ENCODE measurements around the gene OR52H1. TPM values are rescaled to one million over a fixed set of nuclear protein-coding genes. Genes with fewer than 3 reads are reported as not detected.

Gene OR52H1
- total and polyA plus RNA-seq, 10 of the 15 experiments (the other 5 are each of a cell fraction or from before 2014, with no cell fraction given), result 0.06 to 0.40 (median 0.23) TPM; not detected in 4

DNA sequence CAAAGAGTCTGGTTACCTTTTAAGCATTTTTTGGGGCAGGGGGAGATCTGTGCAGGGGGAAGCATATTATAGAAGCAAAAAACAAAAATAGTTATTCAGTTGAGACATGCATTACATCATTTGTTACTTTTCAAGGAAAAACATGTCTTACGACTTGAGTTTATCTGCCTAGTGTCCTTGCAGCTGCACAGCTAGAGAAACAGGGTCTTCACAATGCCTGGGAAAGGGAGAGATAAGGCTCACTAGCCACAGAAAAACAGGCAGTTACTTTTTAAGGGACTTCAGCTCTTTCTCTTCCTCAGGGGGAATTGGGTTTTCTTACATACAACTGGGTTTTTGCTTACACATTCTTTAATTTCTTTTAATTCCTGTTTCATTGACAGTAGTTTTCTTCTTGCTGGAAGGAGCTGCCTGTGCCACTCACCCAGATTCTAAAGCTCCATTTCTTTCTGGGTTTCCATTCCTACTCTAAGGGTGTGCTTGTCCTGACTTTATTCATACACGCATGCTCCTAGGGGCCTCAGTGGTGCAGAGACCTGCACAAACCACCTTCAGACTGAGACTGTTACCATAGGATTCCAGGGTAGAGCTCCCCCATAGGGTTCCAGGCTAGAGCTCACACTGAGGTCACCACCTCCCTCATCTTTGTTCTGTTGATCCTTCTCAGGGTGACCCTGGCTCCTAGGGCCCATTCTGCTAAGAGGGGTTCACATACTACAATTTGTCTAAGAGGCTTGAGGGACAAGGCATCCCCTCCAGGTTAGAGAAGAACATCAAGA lies 17.1 kb downstream of the OR52H1 start:
- no TSS peak for BruUV-seq (replicated peaks)
- H3K4me2 ChIP-seq (ENCODE audit: control insufficient read depth, insufficient read depth), result no peak overlapping the region
- no peak overlapping the region for H3K4me3 ChIP-seq
- no peaks in the 10 kb centered on the region; a peak in 1 of 4 replicates for H3K27me3 ChIP-seq (replicated peaks in 1 of 2; ENCODE audit: control insufficient read depth in 2 of 2, insufficient read depth in 2 of 2, low read length in 1 of 2)
- H3K27ac ChIP-seq (ENCODE audit: control insufficient read depth, insufficient read depth), result no peak overlapping the region
- no peaks in the 10 kb centered on the region for H3K36me3 ChIP-seq (ENCODE audit: control insufficient read depth in 2 of 2, insufficient read depth in 2 of 2, low read length in 1 of 2)
- SMC1A ChIA-PET (ENCODE audit: uncharacterized antibody, unreplicated experiment), result interaction anchor here (1.0 to 1.7 kb wide), 2 partner anchors 12 to 22 kb away, joined by 3 to 4 read pairs; no protein-coding TSS in a partner anchor
- FAIRE-seq, result no peak
- TF ChIP-seq CHD4 (IDR thresholded peaks at IDR 0.05), result no peak
- no peak for TF ChIP-seq ZNF274 (IDR thresholded peaks at IDR 0.05; ENCODE audit: insufficient read depth, insufficient read length)
- intact Hi-C loops (cut with micrococcal nuclease; ENCODE audit: unreplicated experiment), result no loop called here
- no peaks in the 10 kb centered on the region for H3K9me3 ChIP-seq (replicated peaks; ENCODE audit: control insufficient read depth, insufficient read depth, low read length)
- in situ Hi-C loops (cut with MboI), result no loop called here
- H3K9ac ChIP-seq (ENCODE audit: control insufficient read depth, insufficient read depth, low read length), result no peak overlapping the region
- RAD21 ChIA-PET (ENCODE audit: unreplicated experiment), result no interaction called here
- no peak for DNase-seq (ENCODE audit: low read depth, low spot score)
- H3K79me2 ChIP-seq (ENCODE audit: control insufficient read depth, insufficient read depth, low read length), result no peaks in the 10 kb centered on the region
- POLR2A ChIA-PET, result no interaction called here
- no peaks in the 10 kb centered on the region for H3K4me1 ChIP-seq (ENCODE audit: control insufficient read depth, insufficient read depth, low read length)
- H4K20me1 ChIP-seq (ENCODE audit: control insufficient read depth, insufficient read depth), result no peaks in the 10 kb centered on the region
- ATAC-seq, result no peak
- CTCF ChIA-PET, result interaction anchor here (1.2 kb wide), 1 partner anchor 12 kb away, joined by 3 read pairs; no protein-coding TSS in a partner anchor
- WGBS (ENCODE audit: insufficient coverage, insufficient replicate concordance, low lambda C conversion rate, missing lambda C conversion rate), result 44% methylated on average over 2 of the region's 2 CpGs
- no peak overlapping the region for H2AFZ ChIP-seq (ENCODE audit: control insufficient read depth, low read depth, low read length)

DNA sequence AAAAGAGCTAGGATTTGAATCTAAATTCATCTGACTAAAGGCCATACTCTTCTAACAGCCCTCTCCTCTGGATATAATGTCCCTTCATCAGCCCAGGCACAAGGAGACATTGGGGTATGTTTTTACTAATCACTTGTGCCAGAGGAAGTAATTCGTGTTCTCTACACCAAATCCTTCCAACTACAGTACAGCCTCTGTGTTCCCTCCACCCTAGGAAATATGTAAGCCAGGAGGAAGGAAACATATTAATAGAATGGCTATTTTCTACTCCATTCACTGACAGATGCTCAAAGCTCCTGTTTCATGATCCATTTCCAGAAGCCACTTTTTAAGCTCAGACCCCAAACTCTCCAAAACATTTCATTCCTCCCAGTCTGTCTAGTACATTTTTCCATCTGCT lies 19.8 kb downstream of the OR52H1 start:
- RAD21 ChIA-PET (ENCODE audit: unreplicated experiment), result no interaction called here
- no peak for TF ChIP-seq RUNX3 (IDR thresholded peaks at IDR 0.05; ENCODE audit: low read length)
- no peak for TF ChIP-seq CBFB (IDR thresholded peaks at IDR 0.05; ENCODE audit: low read depth)
- TF ChIP-seq, protein P1, sequence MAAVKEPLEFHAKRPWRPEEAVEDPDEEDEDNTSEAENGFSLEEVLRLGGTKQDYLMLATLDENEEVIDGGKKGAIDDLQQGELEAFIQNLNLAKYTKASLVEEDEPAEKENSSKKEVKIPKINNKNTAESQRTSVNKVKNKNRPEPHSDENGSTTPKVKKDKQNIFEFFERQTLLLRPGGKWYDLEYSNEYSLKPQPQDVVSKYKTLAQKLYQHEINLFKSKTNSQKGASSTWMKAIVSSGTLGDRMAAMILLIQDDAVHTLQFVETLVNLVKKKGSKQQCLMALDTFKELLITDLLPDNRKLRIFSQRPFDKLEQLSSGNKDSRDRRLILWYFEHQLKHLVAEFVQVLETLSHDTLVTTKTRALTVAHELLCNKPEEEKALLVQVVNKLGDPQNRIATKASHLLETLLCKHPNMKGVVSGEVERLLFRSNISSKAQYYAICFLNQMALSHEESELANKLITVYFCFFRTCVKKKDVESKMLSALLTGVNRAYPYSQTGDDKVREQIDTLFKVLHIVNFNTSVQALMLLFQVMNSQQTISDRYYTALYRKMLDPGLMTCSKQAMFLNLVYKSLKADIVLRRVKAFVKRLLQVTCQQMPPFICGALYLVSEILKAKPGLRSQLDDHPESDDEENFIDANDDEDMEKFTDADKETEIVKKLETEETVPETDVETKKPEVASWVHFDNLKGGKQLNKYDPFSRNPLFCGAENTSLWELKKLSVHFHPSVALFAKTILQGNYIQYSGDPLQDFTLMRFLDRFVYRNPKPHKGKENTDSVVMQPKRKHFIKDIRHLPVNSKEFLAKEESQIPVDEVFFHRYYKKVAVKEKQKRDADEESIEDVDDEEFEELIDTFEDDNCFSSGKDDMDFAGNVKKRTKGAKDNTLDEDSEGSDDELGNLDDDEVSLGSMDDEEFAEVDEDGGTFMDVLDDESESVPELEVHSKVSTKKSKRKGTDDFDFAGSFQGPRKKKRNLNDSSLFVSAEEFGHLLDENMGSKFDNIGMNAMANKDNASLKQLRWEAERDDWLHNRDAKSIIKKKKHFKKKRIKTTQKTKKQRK (IDR thresholded peaks at IDR 0.05; ENCODE audit: low read depth, low read length), result no peak
- TF ChIP-seq, protein P2, sequence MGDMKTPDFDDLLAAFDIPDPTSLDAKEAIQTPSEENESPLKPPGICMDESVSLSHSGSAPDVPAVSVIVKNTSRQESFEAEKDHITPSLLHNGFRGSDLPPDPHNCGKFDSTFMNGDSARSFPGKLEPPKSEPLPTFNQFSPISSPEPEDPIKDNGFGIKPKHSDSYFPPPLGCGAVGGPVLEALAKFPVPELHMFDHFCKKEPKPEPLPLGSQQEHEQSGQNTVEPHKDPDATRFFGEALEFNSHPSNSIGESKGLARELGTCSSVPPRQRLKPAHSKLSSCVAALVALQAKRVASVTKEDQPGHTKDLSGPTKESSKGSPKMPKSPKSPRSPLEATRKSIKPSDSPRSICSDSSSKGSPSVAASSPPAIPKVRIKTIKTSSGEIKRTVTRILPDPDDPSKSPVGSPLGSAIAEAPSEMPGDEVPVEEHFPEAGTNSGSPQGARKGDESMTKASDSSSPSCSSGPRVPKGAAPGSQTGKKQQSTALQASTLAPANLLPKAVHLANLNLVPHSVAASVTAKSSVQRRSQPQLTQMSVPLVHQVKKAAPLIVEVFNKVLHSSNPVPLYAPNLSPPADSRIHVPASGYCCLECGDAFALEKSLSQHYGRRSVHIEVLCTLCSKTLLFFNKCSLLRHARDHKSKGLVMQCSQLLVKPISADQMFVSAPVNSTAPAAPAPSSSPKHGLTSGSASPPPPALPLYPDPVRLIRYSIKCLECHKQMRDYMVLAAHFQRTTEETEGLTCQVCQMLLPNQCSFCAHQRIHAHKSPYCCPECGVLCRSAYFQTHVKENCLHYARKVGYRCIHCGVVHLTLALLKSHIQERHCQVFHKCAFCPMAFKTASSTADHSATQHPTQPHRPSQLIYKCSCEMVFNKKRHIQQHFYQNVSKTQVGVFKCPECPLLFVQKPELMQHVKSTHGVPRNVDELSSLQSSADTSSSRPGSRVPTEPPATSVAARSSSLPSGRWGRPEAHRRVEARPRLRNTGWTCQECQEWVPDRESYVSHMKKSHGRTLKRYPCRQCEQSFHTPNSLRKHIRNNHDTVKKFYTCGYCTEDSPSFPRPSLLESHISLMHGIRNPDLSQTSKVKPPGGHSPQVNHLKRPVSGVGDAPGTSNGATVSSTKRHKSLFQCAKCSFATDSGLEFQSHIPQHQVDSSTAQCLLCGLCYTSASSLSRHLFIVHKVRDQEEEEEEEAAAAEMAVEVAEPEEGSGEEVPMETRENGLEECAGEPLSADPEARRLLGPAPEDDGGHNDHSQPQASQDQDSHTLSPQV (IDR thresholded peaks at IDR 0.05), result no peak
- TF ChIP-seq HDAC6 (IDR thresholded peaks at IDR 0.05; ENCODE audit: unreplicated experiment), result no peak
- TF ChIP-seq TCF12 (IDR thresholded peaks at IDR 0.05; ENCODE audit: low read depth, low read length), result no peak
- no peak for TF ChIP-seq STAT3 (IDR thresholded peaks at IDR 0.05; ENCODE audit: low read depth, low read length)
- TF ChIP-seq SREBF1 (IDR thresholded peaks at IDR 0.05; ENCODE audit: low read length), result no peak

More for the DNA sequence above, 19.8 kb downstream of the OR52H1 start:
- FAIRE-seq, result no peak
- WGBS (ENCODE audit: insufficient coverage, insufficient replicate concordance, low lambda C conversion rate, missing lambda C conversion rate), result 4% methylated on average over 1 of the region's 1 CpG
- intact Hi-C loops (cut with micrococcal nuclease; ENCODE audit: unreplicated experiment) (no loop called here), in situ Hi-C loops (cut with MboI) (no loop called here)
- no peak overlapping the region for H3K27ac ChIP-seq (ENCODE audit: control insufficient read depth, insufficient read depth)
- no peak overlapping the region for H3K4me2 ChIP-seq (ENCODE audit: control insufficient read depth, insufficient read depth)
- no peaks in the 10 kb centered on the region for H3K79me2 ChIP-seq (ENCODE audit: control insufficient read depth, insufficient read depth, low read length)
- ChIA-PET CTCF (no interaction called here), POLR2A (no interaction called here), SMC1A (ENCODE audit: uncharacterized antibody, unreplicated experiment) (interaction anchor here (0.8 to 1.0 kb wide), 2 partner anchors 14 to 22 kb away, joined by 3 read pairs; no protein-coding TSS in a partner anchor)
- no TSS peak for BruUV-seq (replicated peaks)
- H3K4me1 ChIP-seq (ENCODE audit: control insufficient read depth, insufficient read depth, low read length), result no peaks in the 10 kb centered on the region
- no peak overlapping the region for H3K9ac ChIP-seq (ENCODE audit: control insufficient read depth, insufficient read depth, low read length)
- no peak for ATAC-seq
- no peak overlapping the region for H2AFZ ChIP-seq (ENCODE audit: control insufficient read depth, low read depth, low read length)
- no peak overlapping the region for H3K4me3 ChIP-seq
- H4K20me1 ChIP-seq (ENCODE audit: control insufficient read depth, insufficient read depth), result no peaks in the 10 kb centered on the region
- H3K9me3 ChIP-seq (replicated peaks; ENCODE audit: control insufficient read depth, insufficient read depth, low read length), result no peaks in the 10 kb centered on the region
- no peaks in the 10 kb centered on the region; a peak in 1 of 4 replicates for H3K27me3 ChIP-seq (replicated peaks in 1 of 2; ENCODE audit: control insufficient read depth in 2 of 2, insufficient read depth in 2 of 2, low read length in 1 of 2)
- no peaks in the 10 kb centered on the region for H3K36me3 ChIP-seq (ENCODE audit: control insufficient read depth in 2 of 2, insufficient read depth in 2 of 2, low read length in 1 of 2)
- no peak for DNase-seq (ENCODE audit: low read depth, low spot score)
